Activated naive CD4-positive, alpha-beta T cell treated with anti-CD3 and anti-CD28 coated beads, Interleukin-2, amount 50 U/mL, for 16 hours (primary cell): Measurements from ENCODE around the gene TIMP2.

Source experiments
- DNase-seq: peaks from one replicate; pipeline ENCODE4 v3.0.0-alpha.2; 2020

Gene TIMP2

GRCh38 chr17:78862073-78863023 lies 62.8 kb downstream of the TIMP2 start:
- DNase-seq: no peak

- DNase-seq: no peak
Measured at GRCh38 chr17:78861229-78861628, 64.0 kb downstream of the TIMP2 start.

- no peak for DNase-seq
Measured at GRCh38 chr17:78859051-78859450, 66.1 kb downstream of the TIMP2 start.

- no peak for DNase-seq
Measured at GRCh38 chr17:78857266-78857665, 67.9 kb downstream of the TIMP2 start.

- no peak for DNase-seq
Measured at GRCh38 chr17:78855561-78856165, 69.5 kb downstream of the TIMP2 start.

- no peak for DNase-seq
Measured at GRCh38 chr17:78854508-78854907, 70.7 kb downstream of the TIMP2 start.

- no peak for DNase-seq
Measured at GRCh38 chr17:78853926-78854394, 71.2 kb downstream of the TIMP2 start.

- DNase-seq: no peak
Measured at GRCh38 chr17:78852709-78853121, 72.5 kb downstream of the TIMP2 start.

GRCh38 chr17:78849026-78849425 lies 76.2 kb downstream of the TIMP2 start:
- no peak for DNase-seq

GRCh38 chr17:78847052-78847451 lies 78.1 kb downstream of the TIMP2 start:
- no peak for DNase-seq

- DNase-seq: no peak
Measured at GRCh38 chr17:78844301-78845005, 80.7 kb downstream of the TIMP2 start.

GRCh38 chr17:78842881-78843565 lies 82.2 kb downstream of the TIMP2 start:
- peak; percentile 57 for DNase-seq

- DNase-seq: peak; percentile 100
Measured at GRCh38 chr17:78840780-78841611, 84.2 kb downstream of the TIMP2 start, which contains the start of gene USP36. Gene USP36 (minus strand): TSS chr17:78840814. CDS start chr17:78836363, 4,451 bp downstream.

- no peak for DNase-seq
Measured at GRCh38 chr17:78840530-78840779, 84.7 kb downstream of the TIMP2 start.

GRCh38 chr17:78839762-78840529 lies 85.2 kb downstream of the TIMP2 start:
- peak; percentile 56 for DNase-seq

GRCh38 chr17:78839235-78839761 lies 85.9 kb downstream of the TIMP2 start:
- DNase-seq: no peak

GRCh38 chr17:78838574-78839005 lies 86.6 kb downstream of the TIMP2 start:
- no peak for DNase-seq

- DNase-seq: no peak
Measured at GRCh38 chr17:78836420-78837021, 88.7 kb downstream of the TIMP2 start.

- DNase-seq: no peak
Measured at GRCh38 chr17:78834571-78834970, 90.6 kb downstream of the TIMP2 start.

- no peak for DNase-seq
Measured at GRCh38 chr17:78832541-78832810, 92.7 kb downstream of the TIMP2 start.
